HG03060 (cell line): Measurements from ENCODE around the gene ZNF169.
"Not testable (repeated sequence)": the region's sequence is repeated elsewhere in the genome, so short reads cannot be mapped to it uniquely, and the experiment has no call there.

Source experiments
- ATAC-seq: cut with Tn5 transposase; IDR thresholded peaks from one replicate; pipeline ENCODE4 v1.9.1; 2021; ENCODE audit warnings: low read depth, moderate number of reproducible peaks; ENCODE audit not compliant: unreplicated experiment

Gene ZNF169

GRCh38 chr9:94259077-94259862 lies at the start of gene ZNF169:
Gene ZNF169, plus strand, starts transcription at chr9:94259298. Its CDS starts 19,515 bp downstream, at chr9:94278813.
- ATAC-seq = peak; percentile 94

- ATAC-seq = no peak
Observed at GRCh38 chr9:94210616-94211603, 48.2 kb upstream of the ZNF169 start.

GRCh38 chr9:94212091-94212490 lies 47.0 kb upstream of the ZNF169 start:
- no peak for ATAC-seq

- ATAC-seq = no peak
Observed at GRCh38 chr9:94212531-94212930, 46.6 kb upstream of the ZNF169 start.

- ATAC-seq = no peak
Observed at GRCh38 chr9:94213511-94214124, 45.5 kb upstream of the ZNF169 start.

GRCh38 chr9:94222870-94223269 lies 36.2 kb upstream of the ZNF169 start:
- no peak for ATAC-seq

- ATAC-seq = not testable (repeated sequence)
Observed at GRCh38 chr9:94225413-94225812, 33.7 kb upstream of the ZNF169 start.

GRCh38 chr9:94228616-94229015 lies 30.5 kb upstream of the ZNF169 start:
- ATAC-seq = no peak

GRCh38 chr9:94232428-94232827 lies 26.7 kb upstream of the ZNF169 start:
- ATAC-seq = no peak

- not testable (repeated sequence) for ATAC-seq
Observed at GRCh38 chr9:94241098-94241497, 18.0 kb upstream of the ZNF169 start.

- no peak for ATAC-seq
Observed at GRCh38 chr9:94245651-94246050, 13.4 kb upstream of the ZNF169 start.

GRCh38 chr9:94250456-94250855 lies 8.6 kb upstream of the ZNF169 start:
- no peak for ATAC-seq

- no peak for ATAC-seq
Observed at GRCh38 chr9:94256007-94256406, 3.1 kb upstream of the ZNF169 start.

- ATAC-seq = not testable (repeated sequence)
Observed at GRCh38 chr9:94265626-94266402, 6.7 kb downstream of the ZNF169 start.

GRCh38 chr9:94269264-94269663 lies 10.2 kb downstream of the ZNF169 start:
- ATAC-seq = no peak

- no peak for ATAC-seq
Observed at GRCh38 chr9:94270009-94270408, 10.9 kb downstream of the ZNF169 start.

GRCh38 chr9:94277029-94277428 lies 17.9 kb downstream of the ZNF169 start:
- not testable (repeated sequence) for ATAC-seq

- ATAC-seq = no peak
Observed at GRCh38 chr9:94277885-94278536, 18.9 kb downstream of the ZNF169 start.

- ATAC-seq = no peak
Observed at GRCh38 chr9:94280409-94280989, 21.4 kb downstream of the ZNF169 start.
